HG02870 (cell line): ENCODE measurements around the gene TICAM1.

Experiments used
- ATAC-seq: cut with Tn5 transposase; IDR thresholded peaks from one replicate; pipeline ENCODE4 v1.9.1; 2021; ENCODE audit warnings: mild to moderate bottlenecking, moderate library complexity; ENCODE audit not compliant: unreplicated experiment

Gene TICAM1

DNA sequence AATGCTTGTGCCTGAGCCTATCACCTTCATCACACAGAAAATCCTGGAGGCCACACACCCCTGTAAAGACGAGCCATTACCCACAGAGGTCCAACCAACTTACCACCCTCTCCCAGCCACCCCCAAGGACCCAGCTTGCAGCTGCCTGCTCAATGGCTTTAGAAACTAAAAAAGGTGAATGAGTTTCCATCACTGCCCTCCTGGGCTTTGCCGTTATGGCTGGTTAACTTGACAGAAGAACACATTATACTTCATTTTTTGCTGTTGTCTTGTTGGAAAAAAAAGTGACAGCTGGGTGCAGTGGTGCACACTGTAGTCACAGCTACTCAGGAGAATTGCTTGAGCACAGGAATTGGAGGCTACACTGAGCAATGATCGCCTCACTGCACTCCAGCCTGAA is 57.4 kb downstream of the TICAM1 start:
- ATAC-seq, result no peak

DNA sequence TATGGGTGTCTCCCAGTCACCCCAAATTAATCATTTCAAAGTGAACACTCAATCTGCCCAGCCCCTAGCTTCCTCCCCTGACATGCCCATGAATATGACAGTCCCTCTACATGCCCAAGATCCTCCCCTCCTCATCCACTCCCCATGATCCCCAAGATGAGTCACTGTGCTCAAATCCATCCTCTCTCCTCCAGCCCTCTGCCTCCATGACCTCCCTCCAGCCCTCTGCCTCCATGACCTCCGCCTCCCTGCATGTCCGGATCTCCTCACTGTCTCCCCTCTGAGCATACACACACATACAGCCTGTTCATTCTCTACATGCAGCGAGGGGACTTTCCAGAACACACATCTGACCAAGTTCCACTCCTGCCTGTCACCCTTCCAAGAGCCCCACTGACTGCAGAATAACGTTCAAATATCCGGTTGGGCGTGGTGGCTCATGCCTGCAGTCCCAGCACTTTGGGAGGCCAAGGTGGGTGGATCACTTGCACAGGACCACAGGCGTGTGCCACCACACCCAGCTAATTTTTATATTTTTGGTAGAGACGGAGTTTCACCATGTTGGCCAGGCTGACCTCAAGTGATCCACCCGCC is 58.4 kb downstream of the TICAM1 start:
- no peak for ATAC-seq

DNA sequence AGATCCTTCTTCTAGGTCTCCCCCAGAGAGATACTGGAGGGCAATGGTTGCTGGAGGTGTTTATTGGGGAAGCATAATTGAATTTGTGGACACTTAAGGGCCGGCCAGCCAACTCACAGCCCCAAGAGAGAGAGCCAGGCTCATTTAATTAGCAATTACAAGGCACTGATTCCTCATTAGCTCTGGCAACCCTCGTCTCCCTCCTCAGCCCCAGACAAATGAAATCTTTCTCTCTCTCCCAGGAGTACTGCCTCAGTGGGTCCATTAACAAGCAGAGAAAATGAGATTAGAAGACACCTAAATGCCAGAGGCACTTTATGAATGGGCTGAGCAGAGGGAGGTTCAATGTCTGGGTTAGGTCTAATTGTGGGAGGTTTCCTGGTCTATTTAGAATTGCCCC is 58.9 kb downstream of the TICAM1 start:
- no peak for ATAC-seq

DNA sequence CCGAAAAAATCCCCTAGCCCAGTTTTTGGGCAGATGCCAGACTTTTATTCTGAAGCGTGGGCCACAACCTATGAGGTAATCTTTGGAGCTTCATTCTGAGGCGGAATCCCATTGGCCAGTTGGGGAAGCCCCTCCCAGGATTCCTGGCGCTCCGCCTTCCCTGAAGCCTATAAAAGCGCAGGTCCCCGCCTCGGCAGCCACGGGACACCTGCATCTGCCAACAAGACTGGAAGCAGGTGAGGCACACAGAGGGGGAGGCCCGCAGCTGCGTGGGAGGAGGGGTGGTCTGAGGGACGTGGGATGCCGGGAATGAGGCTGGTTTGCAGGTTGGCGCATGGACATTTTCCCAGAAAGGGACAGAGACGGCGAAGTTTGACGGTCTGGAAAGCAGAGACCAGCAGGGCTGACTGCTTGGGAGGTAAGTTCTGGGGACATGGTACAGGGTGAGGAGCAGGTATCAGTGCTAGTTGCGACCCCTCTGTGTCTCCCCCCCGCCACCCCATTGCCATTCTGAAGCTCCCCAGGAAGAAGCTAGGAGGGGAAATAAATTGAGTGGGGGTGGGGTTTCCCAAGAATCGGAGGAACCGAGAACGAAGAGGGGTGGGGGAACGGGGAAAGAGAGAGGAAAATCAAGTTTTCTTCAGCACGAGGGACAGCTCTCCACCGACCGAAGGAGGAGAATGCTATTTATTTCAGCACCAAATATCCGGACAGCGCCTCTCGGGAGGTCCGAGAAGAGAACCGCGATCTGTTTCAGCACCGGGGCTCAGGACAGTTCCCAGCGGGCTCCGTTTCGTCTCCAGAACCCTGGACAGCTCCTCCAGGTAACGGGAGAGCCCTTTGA is 62.4 kb downstream of the TICAM1 start:
- no peak for ATAC-seq
